K562 (cell line): Measurements from ENCODE around the gene CCDC32. TPM values are rescaled to one million over a fixed set of nuclear protein-coding genes. Genes with fewer than 3 reads are reported as not detected.

Source experiments
- C11orf30 ChIP-seq: fragments of 450-650 bp; IDR thresholded peaks from 2 replicates; pipeline ENCODE4 v1.6.1; 2016; ENCODE audit warnings: low read depth, mild to moderate bottlenecking
- E2F4 ChIP-seq: sonication (generic); formaldehyde crosslinking; IDR thresholded peaks from 2 replicates; pipeline ENCODE4 v1.8.0; 2022; ENCODE audit warnings: mild to moderate bottlenecking, low read depth, missing genetic modification reagents
- FOXM1 ChIP-seq, 2 experiments: fragments of 450-650 bp in 1 of 2; sonication (generic) in 1 of 2; formaldehyde crosslinking in 1 of 2; IDR thresholded peaks; 2 replicates each; pipeline versions ENCODE4 v1.6.1 to v1.9.0; 2017 to 2022; ENCODE audit warnings: low read depth in 2 of 2, mild to moderate bottlenecking in 2 of 2, missing genetic modification reagents in 1 of 2, moderate library complexity in 1 of 2
- HCFC1 ChIP-seq: IDR thresholded peaks from 2 replicates; pipeline ENCODE4 v1.6.1; 2012; ENCODE audit warnings: low read depth, low read length, improper control_type of control experiment
- KLF1 ChIP-seq: fragments of 450-650 bp; IDR thresholded peaks from 2 replicates; pipeline ENCODE4 v1.6.1; 2016; ENCODE audit warnings: missing genetic modification characterization, missing compliant biosample characterization
- MBD1 ChIP-seq: fragments of 250-450 bp; sonication (Bioruptor Pico); IDR thresholded peaks from 2 replicates; pipeline ENCODE4 v1.8.0; 2022; ENCODE audit warnings: inconsistent platforms
- MCM5 ChIP-seq: fragments of 450-650 bp; IDR thresholded peaks from 2 replicates; pipeline ENCODE4 v1.6.1; 2016; ENCODE audit warnings: low read depth
- MTA3 ChIP-seq: fragments of 450-650 bp; formaldehyde crosslinking; IDR thresholded peaks from 2 replicates; pipeline ENCODE4 v1.6.1; 2017; ENCODE audit warnings: mild to moderate bottlenecking, borderline replicate concordance
- NEUROD1 ChIP-seq: fragments of 150-350 bp; IDR thresholded peaks from 2 replicates; pipeline ENCODE4 v1.6.1; 2014; ENCODE audit warnings: borderline replicate concordance, low read length, low read depth; ENCODE audit not compliant: partially characterized antibody
- PCBP2 ChIP-seq: fragments of 200-400 bp; formaldehyde crosslinking; IDR thresholded peaks from 2 replicates; pipeline ENCODE4 v1.6.1; 2018; ENCODE audit warnings: low read length, low read depth, mild to moderate bottlenecking, moderate library complexity; ENCODE audit not compliant: poor library complexity, severe bottlenecking
- POLR2B ChIP-seq: fragments of 450-650 bp; IDR thresholded peaks from 2 replicates; pipeline ENCODE4 v1.6.1; 2018; ENCODE audit warnings: low read depth; ENCODE audit not compliant: partially characterized antibody
- SAP30 ChIP-seq: fragments of 200-600 bp; sonication (generic); IDR thresholded peaks from 2 replicates; pipeline ENCODE4 v1.6.1; 2012; ENCODE audit warnings: borderline replicate concordance, low read depth, mild to moderate bottlenecking, moderate library complexity, low read length, control low read depth, inconsistent platforms; ENCODE audit not compliant: insufficient read depth, poor library complexity, severe bottlenecking
- TSHZ1 ChIP-seq: fragments of 250-450 bp; sonication (Bioruptor Pico); IDR thresholded peaks from 2 replicates; pipeline ENCODE4 v1.4.0; 2020; ENCODE audit warnings: mild to moderate bottlenecking, moderate library complexity
- ZFP30 ChIP-seq: fragments of 250-450 bp; sonication (Bioruptor Pico); IDR thresholded peaks from 2 replicates; pipeline ENCODE4 v1.8.0; 2022; ENCODE audit warnings: moderate library complexity, mild to moderate bottlenecking, inconsistent platforms, borderline replicate concordance
- ZNF184 ChIP-seq: sonication (generic); formaldehyde crosslinking; IDR thresholded peaks from 2 replicates; pipeline ENCODE4 v1.5.0; 2020; ENCODE audit warnings: missing genetic modification reagents
- ZNF232 ChIP-seq: sonication (generic); formaldehyde crosslinking; IDR thresholded peaks from 2 replicates; pipeline ENCODE4 v1.8.0; 2022; ENCODE audit warnings: mild to moderate bottlenecking, missing genetic modification reagents
- ZNF263 ChIP-seq: sonication (generic); formaldehyde crosslinking; IDR thresholded peaks from 2 replicates; pipeline ENCODE4 v1.8.0; 2022; ENCODE audit warnings: mild to moderate bottlenecking, missing genetic modification reagents, borderline replicate concordance
- polyA plus RNA-seq, 8 experiments: library from polyadenylated mRNA; depleted of rRNA in 4 of 8; stranded (reverse) in 5 of 8; unstranded in 3 of 8; fragments of >200 nt; fragmentation: Nextera tagmentation in 2 of 8; fragmentation: Illumina TruSeq in 1 of 8; extraction: Ambion mirVana in 2 of 8; extraction: Trizol in 1 of 8; gene quantifications; 2 replicates each; pipeline versions ENCODE4 v1.2.1 to v1.2.3, GENCODE V29; 2011 to 2014; ENCODE audit warnings: inconsistent platforms in 1 of 8, missing spikeins in 1 of 8
- total RNA-seq, 7 experiments: library from RNA; depleted of rRNA in 6 of 7; stranded (reverse); fragments of >200 nt in 6 of 7; fragmentation: Illumina TruSeq in 2 of 7; extraction: Trizol in 2 of 7; gene quantifications; 2 replicates each; pipeline versions ENCODE4 v1.2.1 to v1.2.3, GENCODE V29; 2011 to 2021; ENCODE audit warnings: low replicate concordance in 1 of 7

CCDC32 gene
- total and polyA plus RNA-seq, 9 of the 15 experiments (the other 6 are each of a cell fraction or from before 2014, with no cell fraction given) = 22.2 to 94.8 (median 37.1) TPM

- TF ChIP-seq MBD1 (CRISPR knock-in tag) = no peak
- TF ChIP-seq SAP30 = peak; percentile 96
- TF ChIP-seq HCFC1 = peak; percentile 82
- TF ChIP-seq ZNF232 (CRISPR knock-in tag) = no peak
- TF ChIP-seq C11orf30 = peak; percentile 96
- TF ChIP-seq E2F4 (CRISPR knock-in tag) = peak; percentile 41; the same call in 1 of the 2 replicates
- no peak for TF ChIP-seq PCBP2
- TF ChIP-seq ZNF263 (CRISPR knock-in tag) = no peak
- TF ChIP-seq MTA3 = peak; percentile 68; the same call in 1 of the 2 replicates
- TF ChIP-seq TSHZ1 (CRISPR knock-in tag) = no peak
- TF ChIP-seq POLR2B = peak; percentile 77
- no peak for TF ChIP-seq ZNF184 (CRISPR knock-in tag)
- no peak for TF ChIP-seq ZFP30 (CRISPR knock-in tag)
- no peak for TF ChIP-seq MCM5
- TF ChIP-seq NEUROD1 = peak; percentile 47
- TF ChIP-seq KLF1 = no peak
- no peak for TF ChIP-seq FOXM1 (IDR thresholded peaks at IDR 0.05; ENCODE audit: low read depth)
- no peak for TF ChIP-seq FOXM1 (CRISPR knock-in tag; IDR thresholded peaks at IDR 0.05; ENCODE audit: low read depth)
Measured at GRCh38 chr15:40569129-40569953, 4.5 kb upstream of the CCDC32 start, which contains the start of gene RPUSD2 (continued).
